GM12878 (cell line): Measurements from ENCODE around the gene N4BP2L2. TPM values are rescaled to one million over a fixed set of nuclear protein-coding genes. Genes with fewer than 3 reads are reported as not detected.

Experiments used
- ATAC-seq: fragments of 200-7000 bp; cut with Tn5 transposase; 3 replicates; pipeline ENCODE4 v1.9.1; 2020; ENCODE audit warnings: mild to moderate bottlenecking, moderate library complexity
- BruUV-seq: library from RNA; stranded (reverse); fragments of 400-500 nt; replicated peaks from 2 replicates; lab custom pipeline; 2021; lab: Mats Ljungman, UMichigan
- CTCF ChIA-PET: fragments of 300-600 bp; sonication (Branson Sonifier 250); formaldehyde crosslinking; extraction: SDS; loops from one replicate; lab custom pipeline; 2021; ENCODE audit warnings: inconsistent platforms; lab: Yijun Ruan, JAX
- POLR2A ChIA-PET: fragments of 350-600 bp; formaldehyde crosslinking; extraction: SDS; loops from one replicate; lab custom pipeline; 2021; ENCODE audit warnings: inconsistent platforms; lab: Charles Lee
- RAD21 ChIA-PET: fragments of 300-600 bp; sonication (Branson Sonifier 250); formaldehyde crosslinking; loops from one replicate; lab custom pipeline; 2023; ENCODE audit warnings: antibody characterized with exemption; ENCODE audit not compliant: unreplicated experiment; lab: Charles Lee
- SMC1A ChIA-PET: fragments of 300-600 bp; sonication (Branson Sonifier 250); formaldehyde crosslinking; loops from one replicate; lab custom pipeline; 2023; ENCODE audit not compliant: unreplicated experiment, uncharacterized antibody; lab: Charles Lee
- DNase-seq: peaks from one replicate; pipeline ENCODE4 v3.0.0-alpha.2; 2011; ENCODE audit warnings: low read depth, low spot score
- FAIRE-seq: peaks from 3 replicates; lab custom pipeline; 2011; peaks lifted over from hg19 to GRCh38; lab: Jason Lieb, UNC
- H2AFZ ChIP-seq: 2 replicates; pipeline ENCODE4 v1.6.0; 2011; ENCODE audit warnings: low read depth, low read length, control low read depth; ENCODE audit not compliant: control insufficient read depth
- H3K27ac ChIP-seq: 2 replicates; pipeline ENCODE4 v1.5.1; 2011; ENCODE audit warnings: control low read depth; ENCODE audit not compliant: control insufficient read depth, insufficient read depth
- H3K27me3 ChIP-seq, 2 experiments: replicated peaks in 1 of 2; 2 replicates each; pipeline versions ENCODE4 v1.6.0 to v1.6.1; 2011; ENCODE audit warnings: low read length in 1 of 2; ENCODE audit not compliant: control insufficient read depth in 2 of 2, insufficient read depth in 2 of 2
- H3K36me3 ChIP-seq, 2 experiments: 2 replicates each; pipeline ENCODE4 v1.5.1; 2011; ENCODE audit warnings: low read length in 1 of 2; ENCODE audit not compliant: control insufficient read depth in 2 of 2, insufficient read depth in 2 of 2
- H3K4me1 ChIP-seq: 2 replicates; pipeline ENCODE4 v1.6.1; 2011; ENCODE audit warnings: mild to moderate bottlenecking, low read length, moderate library complexity, mixed read lengths; ENCODE audit not compliant: control insufficient read depth, insufficient read depth
- H3K4me2 ChIP-seq: 2 replicates; pipeline ENCODE4 v1.6.0; 2011; ENCODE audit warnings: control low read depth; ENCODE audit not compliant: control insufficient read depth, insufficient read depth
- H3K4me3 ChIP-seq: fragments of 200-600 bp; sonication (generic); 2 replicates; pipeline ENCODE4 v1.5.1; 2016
- H3K79me2 ChIP-seq: 2 replicates; pipeline ENCODE4 v1.6.0; 2011; ENCODE audit warnings: low read length; ENCODE audit not compliant: control insufficient read depth, insufficient read depth
- H3K9ac ChIP-seq: 2 replicates; pipeline ENCODE4 v1.8.0; 2011; ENCODE audit warnings: low read length, control low read depth, mixed read lengths; ENCODE audit not compliant: control insufficient read depth, insufficient read depth
- H3K9me3 ChIP-seq: replicated peaks from 3 replicates; pipeline ENCODE4 v1.5.1; 2011; ENCODE audit warnings: mild to moderate bottlenecking, low read length; ENCODE audit not compliant: control insufficient read depth, insufficient read depth
- H4K20me1 ChIP-seq: 2 replicates; pipeline ENCODE4 v1.6.0; 2011; ENCODE audit not compliant: control insufficient read depth, insufficient read depth
- BMI1 ChIP-seq: fragments of 450-650 bp; IDR thresholded peaks from 2 replicates; pipeline ENCODE4 v1.6.1; 2016; ENCODE audit warnings: mild to moderate bottlenecking, moderate library complexity, borderline replicate concordance
- CEBPZ ChIP-seq: fragments of 150-350 bp; IDR thresholded peaks from 2 replicates; pipeline ENCODE4 v1.6.1; 2016; ENCODE audit warnings: low read depth, low read length
- EED ChIP-seq: sonication (generic); IDR thresholded peaks from 2 replicates; pipeline ENCODE4 v1.6.1; 2016; ENCODE audit warnings: antibody characterized with exemption, low read depth
- IKZF2 ChIP-seq, 2 experiments: fragments of 450-650 bp; IDR thresholded peaks; 2 replicates each; pipeline ENCODE4 v1.6.1; 2017; ENCODE audit warnings: mild to moderate bottlenecking in 2 of 2, moderate library complexity in 2 of 2
- IRF4 ChIP-seq: IDR thresholded peaks from 2 replicates; pipeline ENCODE4 v1.6.1; 2011; ENCODE audit warnings: low read depth, low read length
- JUND ChIP-seq: IDR thresholded peaks from 2 replicates; pipeline ENCODE4 v1.6.1; 2012; ENCODE audit warnings: low read depth, mild to moderate bottlenecking, low read length, improper control_type of control experiment, moderate library complexity
- POU2F2 ChIP-seq: IDR thresholded peaks from 3 replicates; pipeline ENCODE4 v1.6.1; 2011; ENCODE audit warnings: low read depth, mild to moderate bottlenecking, low read length, borderline replicate concordance
- RBBP5 ChIP-seq: fragments of 200-600 bp; sonication (generic); conservative IDR thresholded peaks from 2 replicates; pipeline ENCODE4 v1.6.1; 2016
- RUNX3 ChIP-seq: IDR thresholded peaks from 2 replicates; pipeline ENCODE4 v1.6.1; 2012; ENCODE audit warnings: low read length, inconsistent platforms
- WGBS: methylation state at CpG from one replicate; pipeline ENCODE4 v1.1.6; 2016; ENCODE audit warnings: low lambda C conversion rate; ENCODE audit not compliant: insufficient replicate concordance, insufficient coverage; ENCODE audit errors: missing lambda C conversion rate; 5-methylcytosine and 5-hydroxymethylcytosine counted together
- in situ Hi-C: fragments of 300-500 bp; cut with MboI; formaldehyde crosslinking; loops from 9 replicates; pipeline ENCODE4 v1.14.3; 2018; ENCODE audit warnings: mixed read lengths
- intact Hi-C: fragments of 100-400 bp; cut with micrococcal nuclease; formaldehyde crosslinking; loops from one replicate; pipeline ENCODE4 v1.14.2; 2022; ENCODE audit not compliant: unreplicated experiment
- polyA plus RNA-seq, 11 experiments: library from polyadenylated mRNA; depleted of rRNA in 4 of 11; unstranded in 6 of 11; stranded (reverse) in 5 of 11; fragments of >200 nt; fragmentation: Nextera tagmentation in 4 of 11; fragmentation: Illumina TruSeq in 1 of 11; extraction: Ambion mirVana in 4 of 11; extraction: Trizol in 1 of 11; gene quantifications; 1 replicate in 1 of 11; 2 replicates in 10 of 11; pipeline versions ENCODE4 v1.2.1 to v1.2.3, GENCODE V29; 2011 to 2016; ENCODE audit warnings: inconsistent platforms in 2 of 11, missing spikeins in 2 of 11, low read depth in 1 of 11
- total RNA-seq, 4 experiments: library from RNA; depleted of rRNA in 3 of 4; stranded (reverse); fragments of >200 nt in 3 of 4; fragmentation: Illumina TruSeq in 1 of 4; extraction: Trizol in 1 of 4; gene quantifications; 2 replicates each; pipeline versions ENCODE4 v1.2.1 to v1.2.3, GENCODE V29; 2013 to 2021
- TF ChIP-seq, protein P1 (sequence below), 3 experiments: IDR thresholded peaks in 2 of 3; conservative IDR thresholded peaks in 1 of 3; 2 replicates each; pipeline ENCODE4 v1.5.1; 2011; ENCODE audit warnings: low read depth in 3 of 3, low read length in 3 of 3, mild to moderate bottlenecking in 3 of 3, control low read depth in 2 of 3, moderate library complexity in 2 of 3, inconsistent platforms in 1 of 3, mixed read lengths in 1 of 3; ENCODE audit not compliant: control insufficient read depth in 2 of 3, insufficient read depth in 1 of 3; ENCODE audit errors: extremely low read depth in 1 of 3
- TF ChIP-seq, protein P2 (sequence below): IDR thresholded peaks from 2 replicates; pipeline ENCODE4 v1.6.1; 2011; ENCODE audit warnings: low read depth, low read length, improper control_type of control experiment, borderline replicate concordance

Gene N4BP2L2
- total and polyA plus RNA-seq, 10 of the 15 experiments (the other 5 are each of a cell fraction or from before 2014, with no cell fraction given) = 41.7 to 87.1 (median 61.2) TPM

- H2AFZ ChIP-seq = no peak overlapping the region
- H3K4me2 ChIP-seq = no peak overlapping the region
- TF ChIP-seq IRF4 (no peak), IKZF2 (IDR thresholded peaks at IDR 0.05) (no peak)
- TF ChIP-seq, all 136 proteins: peak for 0
- H3K4me3 ChIP-seq = no peak overlapping the region
- ChIA-PET POLR2A (no interaction called here), RAD21 (no interaction called here), SMC1A (interaction anchor here (1.0 kb wide), 1 partner anchor 44 kb away, joined by 3 read pairs; no protein-coding TSS in a partner anchor), CTCF (interaction anchor here (0.7 kb wide), 1 partner anchor 134 kb away, joined by 4 read pairs; no protein-coding TSS in a partner anchor)
- no peaks in the 10 kb centered on the region for H3K27me3 ChIP-seq
- intact Hi-C loops (no loop called here), in situ Hi-C loops (no loop called here)
- no peaks in the 10 kb centered on the region for H4K20me1 ChIP-seq
- no TSS peak for BruUV-seq
- H3K79me2 ChIP-seq = no peaks in the 10 kb centered on the region
- ATAC-seq (no peak; the same call in 2 of the 3 replicates), FAIRE-seq (no peak), DNase-seq (no peak)
- no peak overlapping the region for H3K27ac ChIP-seq
- no peak overlapping the region for H3K9ac ChIP-seq
- H3K4me1 ChIP-seq = no peaks in the 10 kb centered on the region
- no peaks in the 10 kb centered on the region for H3K9me3 ChIP-seq
- H3K36me3 ChIP-seq = 0 out of 4 replicates have a peak, but pooled peaks cover 0 to 2% of the 10 kb centered on the region in 2 experiments
- 0% methylated on average over 1 of the region's 1 CpG for WGBS
Measured at GRCh38 chr13:32497589-32497988, 41.0 kb downstream of the N4BP2L2 start.

- no peaks in the 10 kb centered on the region for H3K79me2 ChIP-seq
- no peak overlapping the region for H3K27ac ChIP-seq
- H3K4me2 ChIP-seq = no peak overlapping the region
- H4K20me1 ChIP-seq = no peaks in the 10 kb centered on the region
- WGBS = 100% methylated on average over 1 of the region's 1 CpG
- H3K27me3 ChIP-seq = no peaks in the 10 kb centered on the region
- ATAC-seq (no peak), DNase-seq (no peak), FAIRE-seq (no peak)
- H3K4me1 ChIP-seq = no peaks in the 10 kb centered on the region
- ChIA-PET CTCF (no interaction called here), RAD21 (no interaction called here), SMC1A (no interaction called here), POLR2A (no interaction called here)
- in situ Hi-C loops = no loop called here
- H3K36me3 ChIP-seq = 0 out of 4 replicates have a peak, but pooled peaks cover 0 to 2% of the 10 kb centered on the region in 2 experiments
- no peak overlapping the region for H3K4me3 ChIP-seq
- intact Hi-C loops = no loop called here
- H3K9me3 ChIP-seq = no peaks in the 10 kb centered on the region
- H3K9ac ChIP-seq = no peak overlapping the region
- no TSS peak for BruUV-seq
- H2AFZ ChIP-seq = no peak overlapping the region
- no peak for TF ChIP-seq JUND
- TF ChIP-seq, protein P1, sequence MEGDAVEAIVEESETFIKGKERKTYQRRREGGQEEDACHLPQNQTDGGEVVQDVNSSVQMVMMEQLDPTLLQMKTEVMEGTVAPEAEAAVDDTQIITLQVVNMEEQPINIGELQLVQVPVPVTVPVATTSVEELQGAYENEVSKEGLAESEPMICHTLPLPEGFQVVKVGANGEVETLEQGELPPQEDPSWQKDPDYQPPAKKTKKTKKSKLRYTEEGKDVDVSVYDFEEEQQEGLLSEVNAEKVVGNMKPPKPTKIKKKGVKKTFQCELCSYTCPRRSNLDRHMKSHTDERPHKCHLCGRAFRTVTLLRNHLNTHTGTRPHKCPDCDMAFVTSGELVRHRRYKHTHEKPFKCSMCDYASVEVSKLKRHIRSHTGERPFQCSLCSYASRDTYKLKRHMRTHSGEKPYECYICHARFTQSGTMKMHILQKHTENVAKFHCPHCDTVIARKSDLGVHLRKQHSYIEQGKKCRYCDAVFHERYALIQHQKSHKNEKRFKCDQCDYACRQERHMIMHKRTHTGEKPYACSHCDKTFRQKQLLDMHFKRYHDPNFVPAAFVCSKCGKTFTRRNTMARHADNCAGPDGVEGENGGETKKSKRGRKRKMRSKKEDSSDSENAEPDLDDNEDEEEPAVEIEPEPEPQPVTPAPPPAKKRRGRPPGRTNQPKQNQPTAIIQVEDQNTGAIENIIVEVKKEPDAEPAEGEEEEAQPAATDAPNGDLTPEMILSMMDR (IDR thresholded peaks at IDR 0.05 in 2 of 3, conservative IDR thresholded peaks at IDR 0.05 in 1 of 3; ENCODE audit: control insufficient read depth in 2 of 3, extremely low read depth in 1 of 3, insufficient read depth in 1 of 3, low read depth in 3 of 3, low read length in 3 of 3) = no peak
- TF ChIP-seq POU2F2 = no peak
- TF ChIP-seq BMI1 = no peak
- TF ChIP-seq, protein P2, sequence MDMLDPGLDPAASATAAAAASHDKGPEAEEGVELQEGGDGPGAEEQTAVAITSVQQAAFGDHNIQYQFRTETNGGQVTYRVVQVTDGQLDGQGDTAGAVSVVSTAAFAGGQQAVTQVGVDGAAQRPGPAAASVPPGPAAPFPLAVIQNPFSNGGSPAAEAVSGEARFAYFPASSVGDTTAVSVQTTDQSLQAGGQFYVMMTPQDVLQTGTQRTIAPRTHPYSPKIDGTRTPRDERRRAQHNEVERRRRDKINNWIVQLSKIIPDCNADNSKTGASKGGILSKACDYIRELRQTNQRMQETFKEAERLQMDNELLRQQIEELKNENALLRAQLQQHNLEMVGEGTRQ = no peak
- TF ChIP-seq CEBPZ = no peak
- no peak for TF ChIP-seq RUNX3
- TF ChIP-seq EED = no peak
- TF ChIP-seq RBBP5 = no peak
Measured at GRCh38 chr13:32496599-32497160, 41.9 kb downstream of the N4BP2L2 start.
